NCI-H2227 (cell line): ENCODE results near the gene PTPRN2.

ENCODE experiments used
- DNase-seq: peaks from one replicate; lab custom pipeline; 2025; ENCODE audit not compliant: unreplicated experiment; lab: John Stamatoyannopoulos, UW

PTPRN2 gene

GRCh38 chr7:157548691-157549303, 1038.8 kb downstream of the PTPRN2 start:
- DNase-seq, result no peak

- no peak for DNase-seq
Measured at GRCh38 chr7:157547611-157548010, 1040.0 kb downstream of the PTPRN2 start.

GRCh38 chr7:157547102-157547501, 1040.5 kb downstream of the PTPRN2 start:
- no peak for DNase-seq

- no peak for DNase-seq
Measured at GRCh38 chr7:157545681-157546060, 1042.0 kb downstream of the PTPRN2 start.

- DNase-seq, result no peak
Measured at GRCh38 chr7:157544980-157545680, 1042.5 kb downstream of the PTPRN2 start.

- no peak for DNase-seq
Measured at GRCh38 chr7:157544226-157544625, 1043.4 kb downstream of the PTPRN2 start.

GRCh38 chr7:157543791-157544190, 1043.8 kb downstream of the PTPRN2 start:
- DNase-seq, result no peak

- no peak for DNase-seq
Measured at GRCh38 chr7:157543276-157543675, 1044.3 kb downstream of the PTPRN2 start.

- no peak for DNase-seq
Measured at GRCh38 chr7:157542068-157543021, 1045.3 kb downstream of the PTPRN2 start.

- no peak for DNase-seq
Measured at GRCh38 chr7:157541295-157542067, 1046.1 kb downstream of the PTPRN2 start.

GRCh38 chr7:157540606-157541294, 1046.9 kb downstream of the PTPRN2 start:
- DNase-seq, result no peak

- no peak for DNase-seq
Measured at GRCh38 chr7:157540020-157540419, 1047.6 kb downstream of the PTPRN2 start.

GRCh38 chr7:157539521-157539920, 1048.1 kb downstream of the PTPRN2 start:
- DNase-seq, result no peak

GRCh38 chr7:157538735-157539134, 1048.9 kb downstream of the PTPRN2 start:
- no peak for DNase-seq

- DNase-seq, result no peak
Measured at GRCh38 chr7:157538321-157538720, 1049.3 kb downstream of the PTPRN2 start.

- DNase-seq, result no peak
Measured at GRCh38 chr7:157537056-157537455, 1050.6 kb downstream of the PTPRN2 start.

- DNase-seq, result no peak
Measured at GRCh38 chr7:157532068-157532467, 1055.6 kb downstream of the PTPRN2 start.

GRCh38 chr7:157529768-157530560, 1057.7 kb downstream of the PTPRN2 start:
- DNase-seq, result no peak

GRCh38 chr7:157528785-157529341, 1058.8 kb downstream of the PTPRN2 start:
- no peak for DNase-seq
